ENCODE measurements around the gene SMS.

The SMS gene

GRCh38 chrX:21998037-21998436 is 57.5 kb downstream of the SMS start:
- TF ChIP-seq CTCF (IDR thresholded peaks at IDR 0.05; ENCODE audit: unreplicated experiment in 3 of 3), result no peak
- Mint-ChIP-seq H3K27ac (peak overlapping the region; percentile 32 to 75 (median 71)), H3K4me3 (no peak overlapping the region), H3K36me3 (ENCODE audit: low read depth) (peaks cover 91% of the 10 kb centered on the region), H3K9me3 (peaks cover 22% of the 10 kb centered on the region), H3K4me1 (peaks cover 28% of the 10 kb centered on the region), H3K27me3 (ENCODE audit: low read depth) (no peaks in the 10 kb centered on the region)

GRCh38 chrX:22004866-22005265 is 64.4 kb downstream of the SMS start:
- H3K9me3 Mint-ChIP-seq, result peaks cover 44% of the 10 kb centered on the region

GRCh38 chrX:22012051-22012450 is 71.5 kb downstream of the SMS start:
- no peak for TF ChIP-seq CTCF (IDR thresholded peaks at IDR 0.05; ENCODE audit: unreplicated experiment in 3 of 3)
- Mint-ChIP-seq H3K27me3 (ENCODE audit: low read depth) (no peaks in the 10 kb centered on the region), H3K36me3 (ENCODE audit: low read depth) (peaks cover 32% of the 10 kb centered on the region), H3K4me3 (no peak overlapping the region), H3K9me3 (peaks cover 19% of the 10 kb centered on the region), H3K27ac (peak overlapping the region; percentile 19 to 70 (median 45)), H3K4me1 (peaks cover 46% of the 10 kb centered on the region)

More at GRCh38 chrX:22004866-22005265, 64.4 kb downstream of the SMS start:
- Mint-ChIP-seq H3K27ac (no peak overlapping the region), H3K27me3 (ENCODE audit: low read depth) (no peaks in the 10 kb centered on the region), H3K4me1 (peaks cover 6% of the 10 kb centered on the region), H3K4me3 (no peak overlapping the region), H3K36me3 (ENCODE audit: low read depth) (peaks cover 90% of the 10 kb centered on the region)
- TF ChIP-seq CTCF (IDR thresholded peaks at IDR 0.05; ENCODE audit: unreplicated experiment in 3 of 3), result no peak

- H3K27ac Mint-ChIP-seq, result peak overlapping the region in 2 of 3 experiments; percentile 35 to 45
- H3K4me1 Mint-ChIP-seq, result peaks cover 45% of the 10 kb centered on the region
- no peak for TF ChIP-seq CTCF (IDR thresholded peaks at IDR 0.05; ENCODE audit: unreplicated experiment in 3 of 3)
- H3K27me3 Mint-ChIP-seq (ENCODE audit: low read depth), result no peaks in the 10 kb centered on the region
- H3K9me3 Mint-ChIP-seq, result peaks cover 17% of the 10 kb centered on the region
- no peak overlapping the region for H3K4me3 Mint-ChIP-seq
- H3K36me3 Mint-ChIP-seq (ENCODE audit: low read depth), result peaks cover 23% of the 10 kb centered on the region
These were observed 72.4 kb downstream of the SMS start for GRCh38 chrX:22012931-22013330.

GRCh38 chrX:22015139-22015750 is 74.7 kb downstream of the SMS start:
- Mint-ChIP-seq H3K36me3 (ENCODE audit: low read depth) (peaks cover 2% of the 10 kb centered on the region), H3K4me1 (peaks cover 41% of the 10 kb centered on the region), H3K4me3 (peak overlapping the region in 1 of 3 experiments; percentile 43), H3K9me3 (peaks cover 2% of the 10 kb centered on the region), H3K27ac (peak overlapping the region in 1 of 3 experiments; percentile 57), H3K27me3 (ENCODE audit: low read depth) (no peaks in the 10 kb centered on the region)
- TF ChIP-seq CTCF (IDR thresholded peaks at IDR 0.05; ENCODE audit: unreplicated experiment in 3 of 3), result no peak

- no peak for TF ChIP-seq CTCF (IDR thresholded peaks at IDR 0.05; ENCODE audit: unreplicated experiment in 3 of 3)
- Mint-ChIP-seq H3K27me3 (ENCODE audit: low read depth) (no peaks in the 10 kb centered on the region), H3K4me1 (peaks cover 26% of the 10 kb centered on the region), H3K4me3 (peak overlapping the region in 2 of 3 experiments; percentile 24 to 70), H3K36me3 (ENCODE audit: low read depth) (no peaks in the 10 kb centered on the region), H3K27ac (peak overlapping the region; percentile 14 to 59 (median 47)), H3K9me3 (no peaks in the 10 kb centered on the region)
These were observed 81.3 kb downstream of the SMS start for GRCh38 chrX:22021751-22022324.
